GM19438 (cell line): ENCODE data around the gene TMEM38A.
A peak's percentile ranks its signal among the peaks of the same experiment; 100 is the strongest.
"Not testable (repeated sequence)": the region's sequence is repeated elsewhere in the genome, so short reads cannot be mapped to it uniquely, and the experiment has no call there.

ENCODE experiments used
- ATAC-seq: cut with Tn5 transposase; IDR thresholded peaks from one replicate; pipeline ENCODE4 v1.9.1; 2021; ENCODE audit warnings: low read depth; ENCODE audit not compliant: unreplicated experiment

Gene TMEM38A

GRCh38 chr19:16637535-16637934 lies 23.4 kb upstream of the TMEM38A start:
- no peak for ATAC-seq

GRCh38 chr19:16638666-16639065 lies 22.3 kb upstream of the TMEM38A start:
- ATAC-seq, result no peak

- ATAC-seq, result no peak
Observed at GRCh38 chr19:16640951-16641350, 20.0 kb upstream of the TMEM38A start.

GRCh38 chr19:16641695-16642094 lies 19.2 kb upstream of the TMEM38A start:
- no peak for ATAC-seq

- no peak for ATAC-seq
Observed at GRCh38 chr19:16645140-16645539, 15.8 kb upstream of the TMEM38A start.

GRCh38 chr19:16649734-16650133 lies 11.2 kb upstream of the TMEM38A start:
- no peak for ATAC-seq

GRCh38 chr19:16650821-16651220 lies 10.1 kb upstream of the TMEM38A start:
- no peak for ATAC-seq

GRCh38 chr19:16651421-16652188 lies 9.3 kb upstream of the TMEM38A start:
- not testable (repeated sequence) for ATAC-seq

GRCh38 chr19:16652854-16653253 lies 8.1 kb upstream of the TMEM38A start:
- no peak for ATAC-seq

- no peak for ATAC-seq
Observed at GRCh38 chr19:16654140-16654539, 6.8 kb upstream of the TMEM38A start.

- no peak for ATAC-seq
Observed at GRCh38 chr19:16654627-16655026, 6.3 kb upstream of the TMEM38A start.

- ATAC-seq, result no peak
Observed at GRCh38 chr19:16655727-16656126, 5.2 kb upstream of the TMEM38A start.

- no peak for ATAC-seq
Observed at GRCh38 chr19:16657384-16657783, 3.6 kb upstream of the TMEM38A start.

GRCh38 chr19:16659464-16659831 lies 1.5 kb upstream of the TMEM38A start:
- ATAC-seq, result no peak

GRCh38 chr19:16659832-16660708 lies 869 bp upstream of the TMEM38A start, which contains the start of gene SMIM7:
SMIM7 (minus strand) TSS chr19:16660144; CDS start chr19:16660110, 34 bp downstream.
- peak; percentile 74 for ATAC-seq

GRCh38 chr19:16661480-16662034 lies 618 bp downstream of the TMEM38A start:
- ATAC-seq, result no peak

- ATAC-seq, result no peak
Observed at GRCh38 chr19:16668176-16668575, 7.2 kb downstream of the TMEM38A start.

- ATAC-seq, result not testable (repeated sequence)
Observed at GRCh38 chr19:16668702-16669101, 7.8 kb downstream of the TMEM38A start.

GRCh38 chr19:16670291-16670690 lies 9.4 kb downstream of the TMEM38A start:
- no peak for ATAC-seq

GRCh38 chr19:16671652-16672274 lies 10.8 kb downstream of the TMEM38A start:
- ATAC-seq, result no peak

- no peak for ATAC-seq
Observed at GRCh38 chr19:16673231-16673630, 12.3 kb downstream of the TMEM38A start.
